ENCODE data around the gene BBS9.

The BBS9 gene

DNA sequence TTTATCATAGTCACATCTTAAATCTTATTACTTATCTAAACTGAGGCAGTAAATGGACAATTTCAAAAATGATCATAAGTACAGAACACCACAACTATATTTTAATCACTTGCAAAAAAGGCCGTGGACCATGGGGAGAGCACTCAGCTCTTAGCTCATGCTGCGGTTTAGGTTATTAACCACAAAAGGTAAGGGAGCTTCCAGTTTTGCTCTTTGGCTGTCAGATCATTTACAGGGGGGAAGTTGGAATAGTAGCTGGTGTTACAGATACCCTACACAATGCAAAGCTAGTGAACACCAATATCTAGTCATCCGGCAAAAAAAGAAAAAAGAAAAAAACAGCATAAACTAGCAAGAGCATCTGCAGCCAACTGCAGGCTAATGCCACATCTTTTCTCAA is 147.0 kb downstream of the BBS9 start:
- Histone ChIP-seq H4K20me1 (ENCODE audit: low read depth, low read length) (no peaks in the 10 kb centered on the region), H3K9me3 (ENCODE audit: insufficient read depth, low read length) (peaks cover 15% of the 10 kb centered on the region; the same call in 1 of the 2 replicates), H3F3A (ENCODE audit: insufficient read depth) (no peaks in the 10 kb centered on the region), H3K27ac (ENCODE audit: low read depth, low read length) (no peak overlapping the region), H3K79me2 (ENCODE audit: insufficient read depth, low read length) (no peaks in the 10 kb centered on the region), H3K9me2 (replicated peaks; ENCODE audit: insufficient read depth, low read length) (no peaks in the 10 kb centered on the region), H3K4me2 (ENCODE audit: low read depth, low read length, poor library complexity, severe bottlenecking) (no peak overlapping the region), H3K4me3 (ENCODE audit: insufficient read depth, low read length, poor library complexity, severe bottlenecking) (no peak overlapping the region), H3K27me3 (ENCODE audit: low read length) (no peaks in the 10 kb centered on the region), H3K36me3 (ENCODE audit: low read length) (no peaks in the 10 kb centered on the region), H2AFZ (ENCODE audit: low read depth, low read length, severe bottlenecking) (no peak overlapping the region), H3K9ac (ENCODE audit: low read length) (no peak overlapping the region)
- TF ChIP-seq CTCF (IDR thresholded peaks at IDR 0.05; ENCODE audit: insufficient read depth, low read length, poor library complexity, severe bottlenecking): no peak
- TF ChIP-seq EZH2phosphoT487 (conservative IDR thresholded peaks at IDR 0.05; ENCODE audit: low read length): no peak

- no peak overlapping the region for H3K4me2 ChIP-seq (ENCODE audit: low read depth, low read length, poor library complexity, severe bottlenecking)
Observed at GRCh38 chr7:33276729-33277128, 147.4 kb downstream of the BBS9 start.

DNA sequence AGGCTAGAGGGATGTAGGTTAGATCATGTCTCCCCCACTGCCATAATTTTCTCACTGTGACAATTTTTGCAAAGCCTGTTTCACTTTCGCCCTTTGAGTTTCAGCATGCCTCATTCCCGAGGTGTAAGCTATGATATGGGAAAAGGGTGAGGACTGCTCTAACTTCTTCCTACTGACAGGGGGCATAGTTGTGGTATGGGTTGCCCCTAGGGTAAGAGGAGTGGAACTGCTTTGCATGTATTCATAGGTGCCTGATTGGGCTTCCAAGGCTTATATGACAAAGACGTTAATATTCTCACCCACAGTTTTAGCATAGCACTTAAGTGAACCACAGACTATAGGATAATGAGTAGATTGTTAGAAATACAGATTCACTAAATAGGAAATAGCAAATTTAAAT is 148.7 kb downstream of the BBS9 start:
- H3K9me3 ChIP-seq (ENCODE audit: insufficient read depth, low read length): peaks cover 15% of the 10 kb centered on the region; the same call in 1 of the 2 replicates
- H3K4me2 ChIP-seq (ENCODE audit: low read depth, low read length, poor library complexity, severe bottlenecking): no peak overlapping the region
- no peak overlapping the region for H3K9ac ChIP-seq (ENCODE audit: low read length)
- no peak for TF ChIP-seq EZH2phosphoT487 (conservative IDR thresholded peaks at IDR 0.05; ENCODE audit: low read length)
- no peak for TF ChIP-seq CTCF (IDR thresholded peaks at IDR 0.05; ENCODE audit: insufficient read depth, low read length, poor library complexity, severe bottlenecking)
- H3K9me2 ChIP-seq (replicated peaks; ENCODE audit: insufficient read depth, low read length): no peaks in the 10 kb centered on the region
- H3K36me3 ChIP-seq (ENCODE audit: low read length): no peaks in the 10 kb centered on the region
- no peak overlapping the region for H3K4me3 ChIP-seq (ENCODE audit: insufficient read depth, low read length, poor library complexity, severe bottlenecking)
- H4K20me1 ChIP-seq (ENCODE audit: low read depth, low read length): no peaks in the 10 kb centered on the region
- no peaks in the 10 kb centered on the region for H3K27me3 ChIP-seq (ENCODE audit: low read length)
- H3K27ac ChIP-seq (ENCODE audit: low read depth, low read length): no peak overlapping the region
- H3K79me2 ChIP-seq (ENCODE audit: insufficient read depth, low read length): no peaks in the 10 kb centered on the region
- no peaks in the 10 kb centered on the region for H3F3A ChIP-seq (ENCODE audit: insufficient read depth)
- H2AFZ ChIP-seq (ENCODE audit: low read depth, low read length, severe bottlenecking): no peak overlapping the region

More at GRCh38 chr7:33276729-33277128, 147.4 kb downstream of the BBS9 start:
- TF ChIP-seq CTCF (IDR thresholded peaks at IDR 0.05; ENCODE audit: insufficient read depth, low read length, poor library complexity, severe bottlenecking): no peak
- TF ChIP-seq EZH2phosphoT487 (conservative IDR thresholded peaks at IDR 0.05; ENCODE audit: low read length): no peak
- Histone ChIP-seq H3K4me3 (ENCODE audit: insufficient read depth, low read length, poor library complexity, severe bottlenecking) (no peak overlapping the region), H3K9me2 (replicated peaks; ENCODE audit: insufficient read depth, low read length) (no peaks in the 10 kb centered on the region), H2AFZ (ENCODE audit: low read depth, low read length, severe bottlenecking) (no peak overlapping the region), H3F3A (ENCODE audit: insufficient read depth) (no peaks in the 10 kb centered on the region), H3K27me3 (ENCODE audit: low read length) (no peaks in the 10 kb centered on the region), H3K36me3 (ENCODE audit: low read length) (no peaks in the 10 kb centered on the region), H3K9ac (ENCODE audit: low read length) (no peak overlapping the region), H3K79me2 (ENCODE audit: insufficient read depth, low read length) (no peaks in the 10 kb centered on the region), H3K27ac (ENCODE audit: low read depth, low read length) (no peak overlapping the region), H3K9me3 (ENCODE audit: insufficient read depth, low read length) (peaks cover 15% of the 10 kb centered on the region; the same call in 1 of the 2 replicates), H4K20me1 (ENCODE audit: low read depth, low read length) (no peaks in the 10 kb centered on the region)

All from SU-DHL-6 (cell line).